Fibroblast of lung (primary cell): ENCODE data around the gene RAB11FIP5.

Experiments
- CTCF ChIP-seq, 2 donors: IDR thresholded peaks in 1 of 2; conservative IDR thresholded peaks in 1 of 2; 1 replicate in 1 of 2; 2 replicates in 1 of 2; pipeline ENCODE4 v1.5.1; 2011 to 2012; ENCODE audit warnings: low read length in 2 of 2, control low read depth in 1 of 2, inconsistent platforms in 1 of 2, low read depth in 1 of 2, mild to moderate bottlenecking in 1 of 2
- EZH2 ChIP-seq: IDR thresholded peaks from 2 replicates; pipeline ENCODE4 v1.5.1; 2012; ENCODE audit warnings: low read length, control low read depth, mild to moderate bottlenecking; ENCODE audit errors: missing control alignments

- TF ChIP-seq CTCF (conservative IDR thresholded peaks at IDR 0.05 in 1 of 2, IDR thresholded peaks at IDR 0.05 in 1 of 2; ENCODE audit: low read depth in 1 of 2, low read length in 2 of 2): no peak
- TF ChIP-seq EZH2: no peak
These were observed 34.0 kb downstream of the RAB11FIP5 start for GRCh38 chr2:73078457-73079411.
